Peyer's patch (tissue), 4 donors: ENCODE measurements around the gene MORC4.

Experiments used
- CTCF ChIP-seq, 6 experiments: fragments of 450-650 bp in 4 of 6; fragments of 200-600 bp in 2 of 6; sonication (generic) in 1 of 6; IDR thresholded peaks; one replicate each; pipeline ENCODE4 v1.5.1; 2017 to 2019; ENCODE audit warnings: antibody characterized with exemption in 6 of 6, mild to moderate bottlenecking in 3 of 6, moderate library complexity in 1 of 6
- POLR2A ChIP-seq, 2 donors: fragments of 450-650 bp; IDR thresholded peaks; one replicate each; pipeline ENCODE4 v1.5.1; 2017; ENCODE audit warnings: antibody characterized with exemption in 2 of 2, mild to moderate bottlenecking in 2 of 2, moderate library complexity in 2 of 2

GRCh38 chrX:106935175-106935574, 64.8 kb downstream of the MORC4 start:
- TF ChIP-seq CTCF (IDR thresholded peaks at IDR 0.05) (no peak), POLR2A (IDR thresholded peaks at IDR 0.05) (no peak)
